Tibial nerve (tissue), 4 donors: ENCODE measurements around the gene ZACN. TPM values are rescaled to one million over a fixed set of nuclear protein-coding genes. Genes with fewer than 3 reads are reported as not detected.

Experiments used
- DNase-seq, 2 donors: peaks; one replicate each; pipeline ENCODE4 v3.0.0-alpha.2; 2019; ENCODE audit warnings: low spot score in 2 of 2
- H3K27ac ChIP-seq, 4 donors: fragments of 200-600 bp; sonication (generic) in 3 of 4; one replicate each; pipeline ENCODE4 v1.5.1; 2017 to 2019; ENCODE audit warnings: mild to moderate bottlenecking in 1 of 4
- H3K27me3 ChIP-seq, 2 donors: fragments of 200-600 bp; sonication (generic) in 1 of 2; one replicate each; pipeline versions ENCODE4 v1.5.1 to v1.6.0; 2017 to 2019
- H3K36me3 ChIP-seq, 3 donors: fragments of 200-600 bp; sonication (generic); one replicate each; pipeline ENCODE4 v1.5.1; 2018 to 2019
- H3K4me1 ChIP-seq, 4 donors: fragments of 200-600 bp; sonication (generic) in 3 of 4; one replicate each; pipeline ENCODE4 v1.5.1; 2017 to 2019
- H3K4me3 ChIP-seq, 4 donors: fragments of 200-600 bp; sonication (generic) in 3 of 4; one replicate each; pipeline ENCODE4 v1.5.1; 2017 to 2019; ENCODE audit warnings: mild to moderate bottlenecking in 1 of 4, moderate library complexity in 1 of 4
- H3K9me3 ChIP-seq, 4 donors: fragments of 200-600 bp; sonication (generic) in 3 of 4; one replicate each; pipeline ENCODE4 v1.5.1; 2017 to 2019
- EP300 ChIP-seq, 2 donors: sonication (generic); formaldehyde crosslinking; IDR thresholded peaks; one replicate each; pipeline ENCODE4 v1.6.1; 2017; ENCODE audit warnings: antibody characterized with exemption in 2 of 2, mild to moderate bottlenecking in 1 of 2
- POLR2A ChIP-seq, 2 donors: fragments of 450-650 bp; IDR thresholded peaks; one replicate each; pipeline ENCODE4 v1.6.1; 2017; ENCODE audit warnings: antibody characterized with exemption in 2 of 2, mild to moderate bottlenecking in 2 of 2, moderate library complexity in 2 of 2
- WGBS, 2 donors: methylation state at CpG; one replicate each; pipeline ENCODE4 v1.1.5; 2018; 5-methylcytosine and 5-hydroxymethylcytosine counted together
- total RNA-seq, 4 donors: library from RNA; depleted of rRNA; stranded (reverse); fragments of >200 nt; gene quantifications; one replicate each; pipeline ENCODE4 v1.1.0, GENCODE V29; 2016
- TF ChIP-seq, protein P1 (sequence below), 5 experiments: fragments of 200-600 bp in 3 of 5; fragments of 450-650 bp in 2 of 5; sonication (generic) in 3 of 5; IDR thresholded peaks; one replicate each; pipeline ENCODE4 v1.5.1; 2016 to 2019; ENCODE audit warnings: antibody characterized with exemption in 5 of 5, mild to moderate bottlenecking in 3 of 5, moderate library complexity in 2 of 5

ZACN gene
- total RNA-seq, 4 donors from 2014 or later, result not detected

DNA sequence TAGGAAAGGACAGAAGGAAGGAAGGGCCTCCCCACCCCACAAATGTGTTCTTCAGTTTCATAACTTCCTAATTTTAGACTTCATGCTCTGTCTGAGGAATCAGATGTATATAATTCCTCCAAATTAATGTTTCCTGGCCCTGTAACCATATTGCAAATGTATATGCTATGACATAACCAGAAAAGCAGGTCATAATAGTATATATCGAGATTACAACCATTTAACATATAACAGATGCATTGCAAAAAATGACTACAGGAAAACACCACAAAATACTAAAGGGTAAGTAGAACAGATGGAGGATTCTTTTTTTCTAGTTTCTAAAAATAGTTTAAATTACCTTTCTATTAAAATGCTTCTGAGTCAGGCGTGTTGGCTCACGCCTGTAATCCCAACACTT, 27.7 kb downstream of the ZACN start:
- Histone ChIP-seq H3K4me1 (peaks cover 0 to 21% (median 12%) of the 10 kb centered on the region in 4 donors), H3K27me3 (no peaks in the 10 kb centered on the region), H3K27ac (no peak overlapping the region), H3K9me3 (no peaks in the 10 kb centered on the region), H3K36me3 (peaks cover 0 to 2% (median 0%) of the 10 kb centered on the region in 3 donors), H3K4me3 (no peak overlapping the region)
- WGBS, 2 donors, result 60 to 68% methylated on average over 3 of the region's 3 CpGs
- DNase-seq, result no peak
- TF ChIP-seq EP300 (IDR thresholded peaks at IDR 0.05), result no peak
- TF ChIP-seq, protein P1, sequence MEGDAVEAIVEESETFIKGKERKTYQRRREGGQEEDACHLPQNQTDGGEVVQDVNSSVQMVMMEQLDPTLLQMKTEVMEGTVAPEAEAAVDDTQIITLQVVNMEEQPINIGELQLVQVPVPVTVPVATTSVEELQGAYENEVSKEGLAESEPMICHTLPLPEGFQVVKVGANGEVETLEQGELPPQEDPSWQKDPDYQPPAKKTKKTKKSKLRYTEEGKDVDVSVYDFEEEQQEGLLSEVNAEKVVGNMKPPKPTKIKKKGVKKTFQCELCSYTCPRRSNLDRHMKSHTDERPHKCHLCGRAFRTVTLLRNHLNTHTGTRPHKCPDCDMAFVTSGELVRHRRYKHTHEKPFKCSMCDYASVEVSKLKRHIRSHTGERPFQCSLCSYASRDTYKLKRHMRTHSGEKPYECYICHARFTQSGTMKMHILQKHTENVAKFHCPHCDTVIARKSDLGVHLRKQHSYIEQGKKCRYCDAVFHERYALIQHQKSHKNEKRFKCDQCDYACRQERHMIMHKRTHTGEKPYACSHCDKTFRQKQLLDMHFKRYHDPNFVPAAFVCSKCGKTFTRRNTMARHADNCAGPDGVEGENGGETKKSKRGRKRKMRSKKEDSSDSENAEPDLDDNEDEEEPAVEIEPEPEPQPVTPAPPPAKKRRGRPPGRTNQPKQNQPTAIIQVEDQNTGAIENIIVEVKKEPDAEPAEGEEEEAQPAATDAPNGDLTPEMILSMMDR (IDR thresholded peaks at IDR 0.05), result no peak
- TF ChIP-seq POLR2A (IDR thresholded peaks at IDR 0.05), result no peak

- no peak overlapping the region for H3K27ac ChIP-seq
- H3K36me3 ChIP-seq, result no peaks in the 10 kb centered on the region
- no peaks in the 10 kb centered on the region for H3K27me3 ChIP-seq
- TF ChIP-seq POLR2A (IDR thresholded peaks at IDR 0.05) (no peak), EP300 (IDR thresholded peaks at IDR 0.05) (no peak)
- TF ChIP-seq, protein P1 (IDR thresholded peaks at IDR 0.05), result no peak
- no peak for DNase-seq
- H3K4me3 ChIP-seq, result no peak overlapping the region
- H3K9me3 ChIP-seq, result no peaks in the 10 kb centered on the region
- peaks cover 0 to 13% (median 7%) of the 10 kb centered on the region in 4 donors for H3K4me1 ChIP-seq
- 79 to 83% methylated on average over 6 of the region's 6 CpGs for WGBS, 2 donors
Observed at GRCh38 chr17:76107509-76107908, 28.5 kb downstream of the ZACN start.

DNA sequence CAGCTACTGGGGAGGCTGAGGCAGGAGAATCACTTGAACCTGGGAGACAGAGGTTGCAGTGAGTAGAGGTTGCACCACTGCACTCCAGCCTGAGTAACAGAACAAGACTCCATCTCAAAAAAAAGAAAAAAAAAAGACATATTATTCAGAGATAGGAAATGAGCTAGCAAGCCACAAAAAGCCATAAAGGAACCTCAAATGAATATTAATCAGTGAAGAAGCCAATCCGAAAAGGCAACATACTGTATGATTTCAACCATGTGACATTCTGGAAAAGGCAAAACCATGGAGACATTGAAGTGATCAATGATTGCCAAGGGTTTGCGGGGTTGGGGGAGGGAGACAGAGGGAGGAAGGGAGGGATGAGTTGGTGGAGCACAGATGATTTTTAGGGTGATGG, 33.0 kb downstream of the ZACN start:
- no peak for DNase-seq
- 82 to 83% methylated on average over 2 of the region's 2 CpGs for WGBS, 2 donors
- no peaks in the 10 kb centered on the region for H3K36me3 ChIP-seq
- no peaks in the 10 kb centered on the region for H3K4me1 ChIP-seq
- H3K4me3 ChIP-seq, result no peak overlapping the region
- H3K27ac ChIP-seq, result no peak overlapping the region
- no peaks in the 10 kb centered on the region for H3K9me3 ChIP-seq
- TF ChIP-seq, protein P1 (IDR thresholded peaks at IDR 0.05), result no peak
- TF ChIP-seq POLR2A (IDR thresholded peaks at IDR 0.05), result no peak
- TF ChIP-seq EP300 (IDR thresholded peaks at IDR 0.05), result no peak
- H3K27me3 ChIP-seq, result no peaks in the 10 kb centered on the region

- no peak for DNase-seq
- no peaks in the 10 kb centered on the region for H3K27me3 ChIP-seq
- 89 to 91% methylated on average over 7 of the region's 7 CpGs for WGBS, 2 donors
- H3K4me3 ChIP-seq, result no peak overlapping the region
- H3K4me1 ChIP-seq, result no peaks in the 10 kb centered on the region
- H3K9me3 ChIP-seq, result no peaks in the 10 kb centered on the region
- no peak overlapping the region for H3K27ac ChIP-seq
- TF ChIP-seq, protein P1 (IDR thresholded peaks at IDR 0.05), result no peak
- TF ChIP-seq EP300 (IDR thresholded peaks at IDR 0.05) (no peak), POLR2A (IDR thresholded peaks at IDR 0.05) (no peak)
- H3K36me3 ChIP-seq, result no peaks in the 10 kb centered on the region
Observed at GRCh38 chr17:76115138-76115754, 36.3 kb downstream of the ZACN start.

GRCh38 chr17:76119409-76120371, 40.7 kb downstream of the ZACN start:
- Histone ChIP-seq H3K36me3 (no peaks in the 10 kb centered on the region), H3K27me3 (no peaks in the 10 kb centered on the region), H3K4me3 (no peak overlapping the region), H3K27ac (no peak overlapping the region), H3K9me3 (no peaks in the 10 kb centered on the region), H3K4me1 (peaks cover 0 to 14% (median 10%) of the 10 kb centered on the region in 4 donors)
- no peak for DNase-seq
- TF ChIP-seq POLR2A (IDR thresholded peaks at IDR 0.05), result no peak
- TF ChIP-seq EP300 (IDR thresholded peaks at IDR 0.05), result no peak
- TF ChIP-seq, protein P1 (IDR thresholded peaks at IDR 0.05), result no peak
- 76 to 80% methylated on average over 19 of the region's 19 CpGs for WGBS, 2 donors
